Measurements from ENCODE around the gene FOXA3.
A peak's percentile ranks its signal among the peaks of the same experiment; 100 is the strongest.
"Not testable (repeated sequence)": the region's sequence is repeated elsewhere in the genome, so short reads cannot be mapped to it uniquely, and the experiment has no call there.

FOXA3 gene

GRCh38 chr19:45890877-45891276 is 26.8 kb downstream of the FOXA3 start:
- DNase-seq (ENCODE audit: low read depth): no peak

DNA sequence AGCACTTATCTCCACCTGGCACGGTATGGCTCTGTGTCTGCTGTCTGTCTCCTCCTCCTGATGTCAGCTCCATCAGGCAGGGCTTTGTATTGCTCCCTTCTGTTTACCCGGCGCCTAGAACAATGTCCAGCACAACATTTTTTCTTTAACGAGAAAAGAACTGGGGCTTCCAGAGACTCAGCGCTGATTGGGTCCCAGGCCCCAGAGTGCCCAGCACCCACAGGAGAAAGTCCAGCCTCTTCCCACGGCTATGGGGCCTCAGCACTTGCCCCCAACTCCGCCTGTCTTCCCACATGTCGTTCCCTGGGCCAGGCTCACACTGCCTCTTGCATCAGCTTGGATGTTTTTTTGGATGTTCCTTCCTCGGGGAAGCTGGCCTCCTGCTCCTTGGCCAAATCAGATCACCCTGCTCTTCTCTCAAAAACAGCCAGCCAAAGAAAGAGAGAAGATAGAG is 31.4 kb downstream of the FOXA3 start:
- DNase-seq (ENCODE audit: low read depth): no peak

- DNase-seq (ENCODE audit: low read depth): not testable (repeated sequence)
Measured at GRCh38 chr19:45895983-45896599, 32.0 kb downstream of the FOXA3 start.

DNA sequence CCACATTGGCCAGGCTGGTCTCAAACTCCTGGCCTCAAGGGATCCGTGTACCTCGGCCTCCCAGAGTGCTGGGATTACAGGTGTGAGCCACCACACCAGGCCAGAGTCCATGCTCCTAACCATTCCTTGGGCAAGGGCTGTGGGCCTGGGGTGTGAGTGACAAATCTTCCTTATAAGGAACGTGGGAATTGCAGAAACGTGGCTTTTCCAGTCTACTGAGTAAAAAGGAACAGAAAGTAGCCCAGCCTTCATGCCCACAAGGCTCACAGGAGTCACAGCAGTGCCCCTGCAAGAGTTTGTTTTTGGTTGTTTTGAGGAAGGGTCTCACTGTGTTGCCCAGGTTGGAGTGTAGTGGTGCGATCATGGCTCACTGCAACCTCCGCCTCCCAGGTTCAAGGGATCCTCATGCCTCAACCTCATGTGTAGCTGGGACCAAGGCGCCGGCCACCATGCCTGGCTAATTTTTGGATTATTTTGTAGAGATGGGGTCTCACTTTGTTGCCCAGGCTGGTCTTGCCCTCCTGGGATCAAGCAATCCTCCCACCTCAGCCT is 33.2 kb downstream of the FOXA3 start:
- no peak for DNase-seq (ENCODE audit: low read depth)

- no peak for DNase-seq (ENCODE audit: low read depth)
Measured at GRCh38 chr19:45899253-45899652, 35.1 kb downstream of the FOXA3 start.

DNA sequence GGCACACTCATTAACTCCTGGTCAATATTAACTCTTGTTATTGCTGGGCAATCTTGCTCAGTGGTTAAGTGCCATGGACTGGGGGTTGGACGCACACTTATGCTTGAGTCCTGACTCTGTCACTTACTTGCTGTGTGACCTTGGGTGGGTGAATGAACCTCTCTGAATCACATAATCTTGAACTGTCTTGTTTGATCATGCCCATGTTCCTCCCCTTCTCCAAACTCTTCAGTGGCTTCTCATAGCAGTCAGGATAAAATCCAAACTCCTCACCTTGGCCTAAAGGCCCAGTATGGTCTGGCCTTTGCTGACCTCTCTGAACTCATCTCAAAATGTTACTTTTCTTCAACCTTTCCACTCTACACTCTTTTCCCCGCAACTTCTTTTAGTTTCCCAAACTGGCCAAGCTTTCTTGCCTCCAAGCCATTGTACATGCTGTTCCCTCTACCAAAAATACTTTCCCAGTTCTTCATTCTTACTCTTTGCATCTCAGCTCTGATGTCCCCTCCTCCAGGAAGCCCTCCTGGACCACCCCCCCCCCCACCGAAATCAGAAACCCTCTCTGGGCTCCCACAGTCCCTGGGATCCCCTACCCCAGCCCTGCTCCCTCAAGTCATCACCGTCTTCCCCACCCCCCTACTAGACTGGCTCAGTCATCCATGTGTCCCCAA is 35.9 kb downstream of the FOXA3 start:
- no peak for DNase-seq (ENCODE audit: low read depth)

- DNase-seq (ENCODE audit: low read depth): no peak
Measured at GRCh38 chr19:45900738-45901431, 36.8 kb downstream of the FOXA3 start.

- peak; percentile 36 for DNase-seq (ENCODE audit: low read depth)
Measured at GRCh38 chr19:45901432-45901911, 37.3 kb downstream of the FOXA3 start.

DNA sequence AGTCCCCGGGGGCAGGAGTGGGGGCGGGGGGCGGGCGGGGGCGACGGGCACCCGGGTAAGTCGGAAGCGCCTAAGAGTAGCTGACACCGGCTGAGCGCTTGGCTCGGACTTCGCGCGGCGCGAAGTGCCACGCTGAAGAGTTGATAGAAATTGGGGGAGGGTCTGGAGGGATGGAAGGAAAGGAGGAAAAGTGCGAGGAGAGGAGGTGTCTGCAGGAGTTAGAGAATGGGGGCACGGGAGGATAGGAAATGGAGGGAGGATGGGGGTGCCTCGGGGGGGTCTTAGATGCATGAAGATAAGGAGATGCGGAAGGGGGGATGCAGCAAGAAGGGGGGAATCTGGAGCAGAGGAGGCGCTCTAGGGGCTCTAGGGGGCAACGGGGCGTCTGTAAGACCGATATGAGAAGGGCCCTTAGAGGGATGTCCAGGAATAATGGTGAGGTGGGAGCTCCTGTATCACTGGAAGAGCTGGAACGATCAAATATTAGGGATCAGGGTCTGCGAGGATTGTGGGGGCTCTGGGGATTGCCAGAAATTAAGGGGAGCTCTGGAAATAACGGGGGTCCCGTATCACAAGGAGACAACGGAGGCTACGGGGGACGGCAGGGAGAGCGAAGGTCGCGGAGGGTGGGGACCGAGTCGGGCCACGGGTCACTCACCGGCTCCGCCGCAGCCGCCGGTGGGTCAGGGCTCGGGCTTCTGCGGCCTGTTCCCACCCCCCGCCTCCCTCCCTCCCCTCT is 38.0 kb downstream of the FOXA3 start, which contains the start of gene MYPOP:
Gene MYPOP (minus strand): TSS at position 702 of the 739 bp plus-strand sequence. CDS start 840 bp downstream, outside the sequence.
- DNase-seq (ENCODE audit: low read depth): no peak

GRCh38 chr19:45902651-45903625 is 38.8 kb downstream of the FOXA3 start:
- DNase-seq (ENCODE audit: low read depth): peak; percentile 100

GRCh38 chr19:45905011-45905410 is 40.9 kb downstream of the FOXA3 start:
- DNase-seq (ENCODE audit: low read depth): no peak

GRCh38 chr19:45906221-45906620 is 42.1 kb downstream of the FOXA3 start:
- DNase-seq (ENCODE audit: low read depth): no peak

DNA sequence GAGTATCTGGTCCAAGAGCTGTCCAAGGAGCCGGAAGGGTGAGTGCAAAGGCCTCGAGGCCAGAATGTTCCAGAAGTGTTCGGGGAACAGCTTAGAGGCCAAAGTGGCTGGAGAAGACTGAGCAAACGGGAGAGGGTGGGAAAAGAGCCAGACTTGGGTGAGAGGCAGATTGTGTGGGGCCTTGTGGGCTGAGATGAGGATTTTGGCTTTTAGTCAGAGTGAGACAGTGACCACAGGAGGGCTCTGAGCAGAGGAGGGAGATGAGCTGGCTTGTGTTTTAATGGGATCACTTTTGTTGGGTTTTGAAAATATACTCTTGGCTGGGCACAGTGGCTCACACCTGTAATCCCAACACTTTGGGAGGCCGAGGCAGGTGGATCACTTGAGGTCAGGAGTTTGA is 44.8 kb downstream of the FOXA3 start:
- DNase-seq (ENCODE audit: low read depth): no peak

GRCh38 chr19:45911291-45911690 is 47.2 kb downstream of the FOXA3 start:
- DNase-seq (ENCODE audit: low read depth): no peak

DNA sequence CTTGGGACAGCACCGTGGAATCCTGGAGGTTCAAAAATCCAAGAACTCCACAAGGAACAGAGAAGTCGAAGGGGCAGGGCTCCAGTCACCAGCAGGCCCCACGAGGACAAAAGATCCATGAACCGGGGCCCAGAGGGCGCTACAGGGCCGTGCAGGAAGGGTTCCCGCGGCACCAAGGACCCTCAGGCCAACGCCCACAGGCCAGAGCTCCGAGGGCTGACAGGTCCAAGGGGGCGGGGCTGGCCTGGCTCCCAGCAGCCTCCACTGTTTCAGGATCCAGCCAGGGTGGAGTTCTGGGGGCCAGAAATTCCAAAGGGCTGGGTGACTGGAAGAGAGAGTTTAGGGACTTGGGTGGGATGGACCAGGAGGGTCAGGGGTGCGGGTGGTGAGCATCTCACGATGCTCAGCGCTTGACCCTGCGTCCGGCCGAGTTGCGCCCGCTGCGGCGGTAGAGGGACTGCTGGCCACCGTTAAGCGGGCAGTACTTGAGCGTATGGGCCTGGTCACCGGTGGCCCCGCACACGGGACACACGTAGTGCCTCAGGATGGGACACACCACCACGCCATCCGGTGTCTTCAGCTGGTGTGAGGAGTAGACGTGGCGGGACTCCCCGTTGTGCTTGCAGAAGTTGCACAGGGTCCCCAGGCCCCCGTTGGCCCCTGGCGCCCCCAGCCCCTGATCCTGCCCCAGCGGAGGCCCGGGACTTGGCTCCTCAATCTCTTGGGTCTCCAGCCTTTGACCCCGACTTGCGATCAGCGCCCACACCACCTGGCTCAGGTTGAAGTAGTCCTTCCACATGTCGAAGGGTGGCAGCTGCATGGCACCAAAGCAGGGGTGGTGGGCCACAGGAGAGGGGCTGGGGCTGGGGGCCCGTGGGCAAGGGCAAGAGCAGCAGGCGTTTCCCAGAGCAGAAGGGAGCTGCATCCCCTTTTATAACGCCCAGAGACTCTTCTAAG is 50.0 kb downstream of the FOXA3 start, which contains the start of gene NANOS2:
Gene NANOS2 (minus strand): TSS at position 905 of the 957 bp plus-strand sequence. CDS start 85 bp downstream, at position 820.
- DNase-seq (ENCODE audit: low read depth): no peak

GRCh38 chr19:45917421-45918091 is 53.4 kb downstream of the FOXA3 start:
- DNase-seq (ENCODE audit: low read depth): no peak

DNA sequence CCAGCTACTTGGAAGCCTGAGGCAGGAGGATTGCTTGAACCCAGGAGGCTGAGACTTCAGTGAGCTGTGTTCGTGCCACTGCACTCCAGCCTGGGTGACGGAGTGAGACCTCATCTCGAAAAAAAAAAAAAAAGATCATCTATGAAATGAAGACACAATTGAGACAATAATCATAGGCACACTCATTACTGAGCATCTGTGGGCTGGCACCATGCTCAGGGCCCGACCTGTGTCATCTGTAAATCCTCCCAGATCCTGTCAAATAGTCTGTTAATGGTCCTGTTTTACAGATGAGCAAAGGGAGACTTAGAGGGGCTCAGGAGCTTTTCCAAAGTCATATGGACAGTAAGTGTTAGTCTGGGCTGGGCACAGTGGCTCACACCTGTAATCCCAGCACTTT is 54.6 kb downstream of the FOXA3 start:
- no peak for DNase-seq (ENCODE audit: low read depth)

GRCh38 chr19:45919678-45920077 is 55.6 kb downstream of the FOXA3 start:
- DNase-seq (ENCODE audit: low read depth): no peak

GRCh38 chr19:45920458-45920857 is 56.3 kb downstream of the FOXA3 start:
- no peak for DNase-seq (ENCODE audit: low read depth)
